ENCODE results near the gene NDUFA6. TPM values are rescaled to one million over a fixed set of nuclear protein-coding genes. Genes with fewer than 3 reads are reported as not detected.

The NDUFA6 gene
- total and polyA plus RNA-seq, 2 of the 13 experiments (the other 11 are each of a cell fraction or from before 2014, with no cell fraction given): 68.5 to 87.8 TPM

DNA sequence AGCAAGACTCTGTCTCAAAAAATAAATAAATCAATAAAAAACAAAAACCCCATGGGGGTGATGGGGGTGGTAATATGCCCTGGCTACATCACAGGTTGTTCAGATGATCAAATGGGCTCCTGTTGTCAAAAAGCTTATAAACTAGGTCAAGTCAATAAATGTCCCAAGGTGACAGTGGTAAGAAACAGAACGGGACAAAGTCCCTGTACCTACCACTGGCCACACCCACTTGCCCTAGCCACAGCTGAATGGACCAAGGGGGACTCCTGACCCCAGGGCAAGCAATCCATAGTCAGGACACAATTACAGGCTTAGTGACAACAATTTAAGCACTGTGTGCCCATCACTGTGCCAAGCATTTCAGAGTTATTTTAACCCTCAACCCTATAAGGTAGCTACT lies 25.9 kb downstream of the NDUFA6 start:
- in situ Hi-C loops (cut with HindIII; ENCODE audit: extremely low pct_ligation_motif_present, low pct_unique_long_range_greater_than_20kb) (no loop called here), intact Hi-C loops (cut with micrococcal nuclease; ENCODE audit: unreplicated experiment) (no loop called here)
- H3K9ac ChIP-seq (ENCODE audit: insufficient read depth, low read depth, low read length): no peak overlapping the region
- ChIA-PET POLR2A (interaction anchor here (1.6 kb wide), 1 partner anchor 14 kb away, joined by 5 read pairs; no protein-coding TSS in a partner anchor), CTCF (ENCODE audit: low intra/inter-chr PET ratio, low total read pairs) (no interaction called here)
- peaks cover 18% of the 10 kb centered on the region for H3K4me1 ChIP-seq (ENCODE audit: insufficient read depth, low read length)
- no peak overlapping the region for H3K4me3 ChIP-seq (replicated peaks in 1 of 3; ENCODE audit: insufficient read depth in 1 of 3, low read depth in 2 of 3, low read length in 3 of 3)
- H3K27me3 ChIP-seq (ENCODE audit: control insufficient read depth in 1 of 2, insufficient read depth in 2 of 2, low read length in 2 of 2): no peaks in the 10 kb centered on the region
- H3K9me3 ChIP-seq (ENCODE audit: low read length): no peaks in the 10 kb centered on the region
- BruUV-seq (replicated peaks): no TSS peak
- no peak overlapping the region for H2AFZ ChIP-seq (ENCODE audit: low read length)
- H3K79me2 ChIP-seq (ENCODE audit: insufficient read depth, low read length): no peaks in the 10 kb centered on the region
- H3K4me2 ChIP-seq (ENCODE audit: low read depth, low read length): no peak overlapping the region; the same call in 1 of the 2 replicates
- no peaks in the 10 kb centered on the region for H4K20me1 ChIP-seq (ENCODE audit: insufficient read depth, low read length)
- FAIRE-seq (no peak), ATAC-seq (peak; percentile 61), DNase-seq (ENCODE audit: low spot score) (no peak)
- H3K36me3 ChIP-seq (replicated peaks in 1 of 2; ENCODE audit: control insufficient read depth in 1 of 2, insufficient read depth in 2 of 2, low read length in 2 of 2): peaks cover 8 to 12% of the 10 kb centered on the region in 2 experiments; a peak in 4 of 5 replicates
- H3K27ac ChIP-seq (ENCODE audit: extremely low read length, insufficient read depth, low read length): peak overlapping the region; percentile 14
- 67% methylated on average over 1 of the region's 1 CpG for WGBS (ENCODE audit: low lambda C conversion rate)
- TF ChIP-seq MYNN (CRISPR knock-in tag; IDR thresholded peaks at IDR 0.05; ENCODE audit: low read depth) (no peak), AKAP8 (CRISPR knock-in tag; IDR thresholded peaks at IDR 0.05) (no peak), KLF12 (CRISPR knock-in tag; IDR thresholded peaks at IDR 0.05; ENCODE audit: borderline replicate concordance) (no peak), SOX6 (IDR thresholded peaks at IDR 0.05) (no peak), SOX6 (CRISPR knock-in tag; IDR thresholded peaks at IDR 0.05) (no peak), CCDC6 (CRISPR knock-in tag; IDR thresholded peaks at IDR 0.05) (no peak), ZNF558 (CRISPR knock-in tag; IDR thresholded peaks at IDR 0.05; ENCODE audit: borderline replicate concordance) (no peak), RORA (CRISPR knock-in tag; IDR thresholded peaks at IDR 0.05) (0 out of 2 replicates have a peak, but pooled peaks have one; percentile 55), ZMYM4 (CRISPR knock-in tag; IDR thresholded peaks at IDR 0.05) (no peak), KDM2A (CRISPR knock-in tag; IDR thresholded peaks at IDR 0.05; ENCODE audit: borderline replicate concordance, low read depth) (no peak), ZNF879 (CRISPR knock-in tag; IDR thresholded peaks at IDR 0.05) (no peak), LCORL (IDR thresholded peaks at IDR 0.05) (no peak), LCORL (CRISPR knock-in tag; IDR thresholded peaks at IDR 0.05) (peak; percentile 47; the same call in 1 of the 2 replicates), ZNF629 (CRISPR knock-in tag; conservative IDR thresholded peaks at IDR 0.05) (peak; percentile 18; the same call in 1 of the 2 replicates)
- TF ChIP-seq, protein P1, sequence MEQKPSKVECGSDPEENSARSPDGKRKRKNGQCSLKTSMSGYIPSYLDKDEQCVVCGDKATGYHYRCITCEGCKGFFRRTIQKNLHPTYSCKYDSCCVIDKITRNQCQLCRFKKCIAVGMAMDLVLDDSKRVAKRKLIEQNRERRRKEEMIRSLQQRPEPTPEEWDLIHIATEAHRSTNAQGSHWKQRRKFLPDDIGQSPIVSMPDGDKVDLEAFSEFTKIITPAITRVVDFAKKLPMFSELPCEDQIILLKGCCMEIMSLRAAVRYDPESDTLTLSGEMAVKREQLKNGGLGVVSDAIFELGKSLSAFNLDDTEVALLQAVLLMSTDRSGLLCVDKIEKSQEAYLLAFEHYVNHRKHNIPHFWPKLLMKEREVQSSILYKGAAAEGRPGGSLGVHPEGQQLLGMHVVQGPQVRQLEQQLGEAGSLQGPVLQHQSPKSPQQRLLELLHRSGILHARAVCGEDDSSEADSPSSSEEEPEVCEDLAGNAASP (CRISPR knock-in tag; IDR thresholded peaks at IDR 0.05; ENCODE audit: borderline replicate concordance): no peak
- TF ChIP-seq, protein P2, sequence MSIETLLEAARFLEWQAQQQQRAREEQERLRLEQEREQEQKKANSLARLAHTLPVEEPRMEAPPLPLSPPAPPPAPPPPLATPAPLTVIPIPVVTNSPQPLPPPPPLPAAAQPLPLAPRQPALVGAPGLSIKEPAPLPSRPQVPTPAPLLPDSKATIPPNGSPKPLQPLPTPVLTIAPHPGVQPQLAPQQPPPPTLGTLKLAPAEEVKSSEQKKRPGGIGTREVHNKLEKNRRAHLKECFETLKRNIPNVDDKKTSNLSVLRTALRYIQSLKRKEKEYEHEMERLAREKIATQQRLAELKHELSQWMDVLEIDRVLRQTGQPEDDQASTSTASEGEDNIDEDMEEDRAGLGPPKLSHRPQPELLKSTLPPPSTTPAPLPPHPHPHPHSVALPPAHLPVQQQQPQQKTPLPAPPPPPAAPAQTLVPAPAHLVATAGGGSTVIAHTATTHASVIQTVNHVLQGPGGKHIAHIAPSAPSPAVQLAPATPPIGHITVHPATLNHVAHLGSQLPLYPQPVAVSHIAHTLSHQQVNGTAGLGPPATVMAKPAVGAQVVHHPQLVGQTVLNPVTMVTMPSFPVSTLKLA (IDR thresholded peaks at IDR 0.05): no peak
- TF ChIP-seq, protein P3, sequence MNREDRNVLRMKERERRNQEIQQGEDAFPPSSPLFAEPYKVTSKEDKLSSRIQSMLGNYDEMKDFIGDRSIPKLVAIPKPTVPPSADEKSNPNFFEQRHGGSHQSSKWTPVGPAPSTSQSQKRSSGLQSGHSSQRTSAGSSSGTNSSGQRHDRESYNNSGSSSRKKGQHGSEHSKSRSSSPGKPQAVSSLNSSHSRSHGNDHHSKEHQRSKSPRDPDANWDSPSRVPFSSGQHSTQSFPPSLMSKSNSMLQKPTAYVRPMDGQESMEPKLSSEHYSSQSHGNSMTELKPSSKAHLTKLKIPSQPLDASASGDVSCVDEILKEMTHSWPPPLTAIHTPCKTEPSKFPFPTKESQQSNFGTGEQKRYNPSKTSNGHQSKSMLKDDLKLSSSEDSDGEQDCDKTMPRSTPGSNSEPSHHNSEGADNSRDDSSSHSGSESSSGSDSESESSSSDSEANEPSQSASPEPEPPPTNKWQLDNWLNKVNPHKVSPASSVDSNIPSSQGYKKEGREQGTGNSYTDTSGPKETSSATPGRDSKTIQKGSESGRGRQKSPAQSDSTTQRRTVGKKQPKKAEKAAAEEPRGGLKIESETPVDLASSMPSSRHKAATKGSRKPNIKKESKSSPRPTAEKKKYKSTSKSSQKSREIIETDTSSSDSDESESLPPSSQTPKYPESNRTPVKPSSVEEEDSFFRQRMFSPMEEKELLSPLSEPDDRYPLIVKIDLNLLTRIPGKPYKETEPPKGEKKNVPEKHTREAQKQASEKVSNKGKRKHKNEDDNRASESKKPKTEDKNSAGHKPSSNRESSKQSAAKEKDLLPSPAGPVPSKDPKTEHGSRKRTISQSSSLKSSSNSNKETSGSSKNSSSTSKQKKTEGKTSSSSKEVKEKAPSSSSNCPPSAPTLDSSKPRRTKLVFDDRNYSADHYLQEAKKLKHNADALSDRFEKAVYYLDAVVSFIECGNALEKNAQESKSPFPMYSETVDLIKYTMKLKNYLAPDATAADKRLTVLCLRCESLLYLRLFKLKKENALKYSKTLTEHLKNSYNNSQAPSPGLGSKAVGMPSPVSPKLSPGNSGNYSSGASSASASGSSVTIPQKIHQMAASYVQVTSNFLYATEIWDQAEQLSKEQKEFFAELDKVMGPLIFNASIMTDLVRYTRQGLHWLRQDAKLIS (CRISPR knock-in tag; IDR thresholded peaks at IDR 0.05): no peak

Data from HepG2 (cell line).